Stimulated activated CD8-positive, alpha-beta memory T cell treated with anti-CD3 and anti-CD28 coated beads, Interleukin-4, amount 100 ng/mL, for 4 hours (primary cell): ENCODE measurements around the gene AWAT1.
"Not testable (repeated sequence)": the region's sequence is repeated elsewhere in the genome, so short reads cannot be mapped to it uniquely, and the experiment has no call there.

ENCODE experiments used
- DNase-seq, 2 donors: peaks; one replicate each; pipeline ENCODE4 v3.0.0-alpha.2; 2020; ENCODE audit warnings: low read depth in 2 of 2, low spot score in 1 of 2

AWAT1 gene

GRCh38 chrX:70260104-70260503 is 25.6 kb downstream of the AWAT1 start, which contains the start of gene P2RY4:
TSS of gene P2RY4 (minus strand) at chrX:70260204. CDS start at chrX:70259624, 580 bp downstream.
- no peak for DNase-seq

- no peak for DNase-seq
Observed at GRCh38 chrX:70262952-70263567, 28.6 kb downstream of the AWAT1 start.

- DNase-seq = no peak
Observed at GRCh38 chrX:70264784-70265183, 30.3 kb downstream of the AWAT1 start.

GRCh38 chrX:70268034-70268433 is 33.6 kb downstream of the AWAT1 start, which contains the start of gene ARR3:
TSS of gene ARR3 (plus strand) at chrX:70268334. CDS start at chrX:70269386, 1,052 bp downstream.
- no peak for DNase-seq

GRCh38 chrX:70274029-70274428 is 39.6 kb downstream of the AWAT1 start:
- not testable (repeated sequence) for DNase-seq

GRCh38 chrX:70279081-70279480 is 44.6 kb downstream of the AWAT1 start:
- DNase-seq = no peak

- DNase-seq = no peak
Observed at GRCh38 chrX:70280573-70280972, 46.1 kb downstream of the AWAT1 start.

- no peak for DNase-seq
Observed at GRCh38 chrX:70281951-70282350, 47.5 kb downstream of the AWAT1 start, which contains the start of gene RAB41. TSS of gene RAB41 (plus strand) at chrX:70282172. CDS start at chrX:70282218, 46 bp downstream.

- no peak for DNase-seq
Observed at GRCh38 chrX:70289168-70289792, 54.8 kb downstream of the AWAT1 start.
